ENCODE measurements around the gene CELA2B.
A peak's percentile ranks its signal among the peaks of the same experiment; 100 is the strongest.

The CELA2B gene

GRCh38 chr1:15526021-15526489, 50.2 kb downstream of the CELA2B start:
- no peak for DNase-seq (ENCODE audit: low read depth)

DNA sequence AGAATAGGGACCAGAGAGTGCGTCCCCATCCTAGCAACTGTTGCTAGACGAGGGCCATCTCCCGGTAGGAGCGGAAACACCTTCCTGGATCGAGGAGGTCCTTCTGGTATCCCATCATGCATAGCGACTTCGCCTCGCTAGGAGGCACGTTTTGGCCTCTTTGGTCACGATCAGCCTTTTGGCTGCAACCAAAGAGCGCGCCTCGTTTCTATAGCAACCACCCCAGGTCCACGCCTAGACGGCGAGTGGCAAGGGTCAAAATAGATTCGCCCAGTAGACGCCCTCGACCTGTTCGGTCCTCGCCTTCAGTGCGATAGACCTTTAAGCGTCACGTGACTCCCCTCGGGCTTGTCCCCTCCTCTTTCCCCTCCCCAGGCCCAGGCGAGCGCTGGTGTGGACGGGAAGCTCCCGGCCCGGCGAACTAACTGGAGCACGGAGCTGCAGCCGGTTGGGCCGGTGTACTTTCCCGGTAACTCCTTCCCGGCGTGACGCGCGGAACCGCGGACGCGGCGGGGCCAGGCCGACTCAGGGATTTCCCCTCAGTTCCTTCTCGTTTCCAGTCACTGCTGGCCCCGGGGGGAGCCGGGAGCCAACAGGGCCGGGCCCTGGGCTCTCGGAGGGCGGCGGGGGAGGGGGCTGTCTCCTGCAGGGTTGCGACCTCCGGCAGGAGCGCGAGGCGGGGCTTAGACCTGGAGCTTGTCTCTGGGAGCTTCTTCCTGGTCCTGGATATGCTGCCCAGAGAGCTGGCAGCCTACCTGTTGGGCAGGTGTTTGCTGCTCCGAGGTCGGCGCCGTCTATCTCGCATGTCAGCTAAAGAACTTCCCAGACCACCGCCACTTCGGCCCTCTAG, 50.8 kb downstream of the CELA2B start, which contains the start of gene DNAJC16:
DNAJC16 (plus strand) TSS at position 359 of the 850 bp plus-strand sequence. CDS start 2,258 bp downstream, outside the sequence.
- DNase-seq (ENCODE audit: low read depth), result peak; percentile 91

GRCh38 chr1:15531003-15531402, 55.1 kb downstream of the CELA2B start:
- DNase-seq (ENCODE audit: low read depth), result no peak

- no peak for DNase-seq (ENCODE audit: low read depth)
Measured at GRCh38 chr1:15531682-15532081, 55.8 kb downstream of the CELA2B start.

DNA sequence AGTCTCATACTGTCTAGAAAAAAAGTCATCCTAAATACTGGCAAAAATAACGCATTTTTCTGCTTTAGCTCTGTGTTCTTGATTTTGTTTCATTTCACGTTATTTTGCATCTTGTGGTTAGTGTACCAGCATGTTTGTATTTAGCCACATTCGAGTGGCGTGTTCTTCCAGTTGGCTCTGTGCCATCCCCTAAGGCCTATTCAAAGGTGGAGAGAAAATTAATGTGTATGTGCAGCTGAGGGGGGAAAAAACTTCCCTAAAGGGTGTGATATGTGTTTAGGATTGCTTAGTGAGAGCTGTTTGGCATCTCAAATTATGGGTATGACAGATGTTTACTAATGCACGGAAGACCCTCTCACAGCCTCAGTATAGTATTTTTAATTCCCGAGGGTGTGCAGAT, 62.9 kb downstream of the CELA2B start:
- DNase-seq (ENCODE audit: low read depth), result no peak

- DNase-seq (ENCODE audit: low read depth), result no peak
Measured at GRCh38 chr1:15540186-15540585, 64.3 kb downstream of the CELA2B start.
